Pancreas (tissue), 10 donors: ENCODE results near the gene CTDSPL. TPM values are rescaled to one million over a fixed set of nuclear protein-coding genes. Genes with fewer than 3 reads are reported as not detected.

ENCODE experiments used
- ATAC-seq, 4 donors: fragments of 200-7000 bp; cut with Tn5 transposase; one replicate each; pipeline versions ENCODE4 v1.8.0 to v1.9.1; 2020; ENCODE audit warnings: mild to moderate bottlenecking in 4 of 4, moderate library complexity in 4 of 4
- DNase-seq, 6 donors: peaks; one replicate each; pipeline ENCODE4 v3.0.0-alpha.2; 2020
- FAIRE-seq: peaks from 2 replicates; lab custom pipeline; 2012; peaks lifted over from hg19 to GRCh38; lab: Jason Lieb, UNC
- H3K27ac ChIP-seq, 4 donors: fragments of 200-600 bp; sonication (generic); 1 replicate in 3 of 4; 2 replicates in 1 of 4; pipeline versions ENCODE4 v1.5.0 to v1.8.0; 2020
- H3K27me3 ChIP-seq, 4 donors: fragments of 200-600 bp; one replicate each; pipeline ENCODE4 v1.8.0; 2021
- H3K36me3 ChIP-seq, 3 donors: fragments of 200-600 bp; sonication (generic) in 1 of 3; one replicate each; pipeline versions ENCODE4 v1.5.0 to v1.8.0; 2020 to 2021
- H3K4me1 ChIP-seq, 3 donors: fragments of 200-600 bp; one replicate each; pipeline ENCODE4 v1.8.0; 2021
- H3K4me3 ChIP-seq, 4 donors: fragments of 200-600 bp; sonication (generic) in 2 of 4; one replicate each; pipeline versions ENCODE4 v1.5.0 to v1.8.0; 2020 to 2021
- H3K9me3 ChIP-seq, 4 donors: fragments of 200-600 bp; one replicate each; pipeline ENCODE4 v1.8.0; 2021
- CTCF ChIP-seq, 4 donors: fragments of 200-600 bp; sonication (generic) in 3 of 4; IDR thresholded peaks; one replicate each; pipeline versions ENCODE4 v1.5.0 to v1.8.0; 2021; ENCODE audit warnings: antibody characterized with exemption in 4 of 4
- WGBS, 2 donors: extraction: QIAGEN DNeasy Blood & Tissue Kit; methylation state at CpG; one replicate each; pipeline ENCODE4 v1.1.7; 2013; 5-methylcytosine and 5-hydroxymethylcytosine counted together
- intact Hi-C, 3 donors: fragments of 100-400 bp; cut with DNase I; formaldehyde crosslinking; loops; one replicate each; pipeline versions ENCODE4 v1.11.1 to v1.14.2; 2022
- polyA plus RNA-seq, 2 donors: library from polyadenylated mRNA; stranded (reverse); fragments of 200-250 nt; gene quantifications; one replicate each; pipeline ENCODE4 v1.2.3, GENCODE V29; 2013
- total RNA-seq, 6 donors: library from RNA; stranded (reverse); fragmentation: NEBNext Ultra II Directional in 4 of 6; extraction: Animal tissue kit (Norgen Biotek cat#: 25700) in 4 of 6; gene quantifications; one replicate each; pipeline versions ENCODE4 v1.2.1 to v1.2.4, GENCODE V29; 2021 to 2023
- donor health status: healthy with polysubstance abuse.
- donor health status: DM: no; HTN: no; CAD: no; lungs with moderate emphysema.
- donor health status: DM: no; HTN: no; CAD: no.
- donor health status: control.
- donor health status: control.
- donor health status: Bipolar disorder and iron deficiency.
- donor health status: DM: yes; HTN: yes; CAD: no.
- donor health status: DM: no; HTN: no; CAD: no.
- donor health status: DM: no; HTN: no; CAD: no.
- donor health status: DM: yes; HTN: yes; CAD: no.

The CTDSPL gene
- total and polyA plus RNA-seq, 8 donors, result 8.4 to 34.8 (median 15.4) TPM

- intact Hi-C loops, result no loop called here
- FAIRE-seq (no peak), ATAC-seq (no peak), DNase-seq (no peak)
- H3K4me3 ChIP-seq, result peak overlapping the region in 2 of 4 donors; percentile 13 to 41
- peaks cover 6 to 14% (median 12%) of the 10 kb centered on the region in 3 donors for H3K4me1 ChIP-seq
- TF ChIP-seq CTCF (IDR thresholded peaks at IDR 0.05), result no peak
- H3K9me3 ChIP-seq, result no peaks in the 10 kb centered on the region
- 78 to 85% methylated on average over 2 of the region's 2 CpGs for WGBS, 2 donors
- peak overlapping the region in 2 of 4 donors; percentile 58 to 63 for H3K27ac ChIP-seq
- H3K27me3 ChIP-seq, result no peaks in the 10 kb centered on the region
- no peaks in the 10 kb centered on the region for H3K36me3 ChIP-seq
Measured at GRCh38 chr3:37994639-37994972, 132.9 kb downstream of the CTDSPL start.

DNA sequence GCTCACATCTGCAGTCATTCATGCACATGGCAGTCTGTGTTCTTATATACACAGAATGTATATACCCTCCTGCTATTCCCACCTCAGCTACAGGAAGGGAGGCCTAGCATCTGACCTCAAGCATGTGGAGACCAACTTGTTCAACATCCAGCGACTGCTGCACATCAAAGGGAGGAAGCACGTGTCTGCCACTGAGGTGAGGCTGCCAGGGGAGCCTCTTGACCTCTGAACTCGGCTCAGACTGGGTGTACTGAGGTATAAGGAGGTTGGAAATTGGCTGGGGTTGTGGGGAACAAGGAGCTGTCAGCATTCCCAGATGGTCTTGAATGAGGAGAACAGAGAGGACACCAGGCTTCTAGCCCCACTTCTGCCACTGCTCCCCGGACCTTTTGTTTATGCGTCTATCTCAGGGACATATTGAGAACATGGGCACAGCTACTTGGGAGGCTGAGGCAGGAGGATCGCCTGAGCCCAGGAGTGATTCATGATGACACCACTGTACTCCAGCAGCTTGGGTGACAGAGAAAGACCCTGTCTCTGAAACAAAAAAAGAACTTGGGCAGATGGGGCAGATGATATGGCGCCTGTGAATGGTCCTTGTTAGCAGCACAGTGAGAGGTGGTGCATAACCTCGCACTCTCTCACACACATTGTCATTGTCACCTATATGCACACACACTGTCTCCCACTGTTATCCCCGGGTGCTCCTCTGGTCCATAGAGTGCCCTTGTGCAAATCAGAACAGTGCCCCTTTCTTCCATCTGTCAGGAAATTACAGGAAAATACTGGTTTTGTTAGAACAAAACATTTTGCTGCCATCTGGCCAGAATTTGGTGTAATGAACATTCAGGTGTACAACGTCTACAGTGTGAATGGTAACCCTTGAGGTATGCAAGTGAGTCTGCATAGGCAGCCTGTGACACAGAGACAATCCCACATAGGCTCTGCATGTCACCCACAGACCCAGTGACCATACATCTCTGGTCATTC lies 134.3 kb downstream of the CTDSPL start:
- FAIRE-seq (no peak), ATAC-seq (no peak), DNase-seq (peak in 5 of 6 donors; percentile 1 to 26 (median 9))
- H3K4me3 ChIP-seq, result no peak overlapping the region
- H3K4me1 ChIP-seq, result peaks cover 6 to 14% (median 12%) of the 10 kb centered on the region in 3 donors
- WGBS, 2 donors, result 75 to 81% methylated on average over 10 of the region's 10 CpGs
- no peaks in the 10 kb centered on the region for H3K36me3 ChIP-seq
- no peaks in the 10 kb centered on the region for H3K9me3 ChIP-seq
- H3K27ac ChIP-seq, result no peak overlapping the region
- no peaks in the 10 kb centered on the region for H3K27me3 ChIP-seq
- no peak for TF ChIP-seq CTCF (IDR thresholded peaks at IDR 0.05)
- intact Hi-C loops, result no loop called here

DNA sequence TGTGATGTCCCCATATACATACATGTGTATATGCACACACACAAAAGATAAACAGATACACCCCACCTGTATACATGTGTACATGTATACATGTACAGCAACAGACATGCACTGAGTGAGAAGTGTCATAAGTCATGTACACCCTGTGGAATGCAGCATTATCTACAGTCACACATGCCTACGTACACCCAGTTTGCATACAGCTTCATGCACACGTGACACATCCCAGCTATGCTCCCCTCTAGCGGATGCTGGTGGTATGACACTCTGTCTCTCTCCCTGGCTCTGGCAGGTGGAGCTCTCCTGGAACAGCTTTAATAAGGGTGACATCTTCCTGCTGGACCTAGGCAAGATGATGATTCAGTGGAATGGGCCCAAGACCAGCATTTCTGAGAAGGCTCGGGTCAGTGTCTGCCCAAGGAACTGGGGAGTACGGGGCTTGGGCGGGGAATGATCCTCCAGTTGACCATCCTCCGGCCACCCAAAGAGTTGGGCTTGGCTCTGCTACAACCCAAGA lies 135.2 kb downstream of the CTDSPL start:
- peaks cover 6 to 14% (median 12%) of the 10 kb centered on the region in 3 donors for H3K4me1 ChIP-seq
- H3K27ac ChIP-seq, result no peak overlapping the region
- no peaks in the 10 kb centered on the region for H3K27me3 ChIP-seq
- no peaks in the 10 kb centered on the region for H3K9me3 ChIP-seq
- WGBS, 2 donors, result 46 to 53% methylated on average over 7 of the region's 7 CpGs
- no peaks in the 10 kb centered on the region for H3K36me3 ChIP-seq
- no peak overlapping the region for H3K4me3 ChIP-seq
- FAIRE-seq (peak; percentile 9), DNase-seq (peak; percentile 63 to 89 (median 85)), ATAC-seq (peak; percentile 49 to 69 (median 64))
- intact Hi-C loops, result no loop called here
- TF ChIP-seq CTCF (IDR thresholded peaks at IDR 0.05), result peak; percentile 77 to 90 (median 84)

- FAIRE-seq, result no peak
Measured at GRCh38 chr3:37997342-37997741, 135.7 kb downstream of the CTDSPL start.

More at GRCh38 chr3:37997342-37997741, 135.7 kb downstream of the CTDSPL start:
- Histone ChIP-seq H3K4me1 (peaks cover 6 to 14% (median 12%) of the 10 kb centered on the region in 3 donors), H3K9me3 (no peaks in the 10 kb centered on the region), H3K27me3 (no peaks in the 10 kb centered on the region), H3K36me3 (no peaks in the 10 kb centered on the region), H3K27ac (no peak overlapping the region), H3K4me3 (no peak overlapping the region)
- no peak for TF ChIP-seq CTCF (IDR thresholded peaks at IDR 0.05)
- 84 to 85% methylated on average over 10 of the region's 10 CpGs for WGBS, 2 donors
- intact Hi-C loops, result no loop called here
- ATAC-seq (no peak), DNase-seq (peak in 5 of 6 donors; percentile 10 to 73 (median 33))
